Left lung (tissue), 10 donors: Measurements from ENCODE around the gene USP2. TPM values are rescaled to one million over a fixed set of nuclear protein-coding genes. Genes with fewer than 3 reads are reported as not detected.
"Not testable (repeated sequence)": the region's sequence is repeated elsewhere in the genome, so short reads cannot be mapped to it uniquely, and the experiment has no call there.

Experiments
- ATAC-seq: fragments of 200-7000 bp; cut with Tn5 transposase; one replicate; pipeline ENCODE4 v1.9.1; 2020; ENCODE audit warnings: moderate library complexity
- DNase-seq, 4 donors: peaks; one replicate each; pipeline ENCODE4 v3.0.0-alpha.2; 2013 to 2020
- H3K27ac ChIP-seq, 2 donors: fragments of 200-600 bp; sonication (generic) in 1 of 2; one replicate each; pipeline versions ENCODE4 v1.5.0 to v1.8.0; 2020 to 2021
- H3K27me3 ChIP-seq, 2 donors: fragments of 200-600 bp; sonication (generic) in 1 of 2; one replicate each; pipeline versions ENCODE4 v1.5.0 to v1.8.0; 2020 to 2021
- H3K36me3 ChIP-seq, 2 donors: fragments of 200-600 bp; sonication (generic) in 1 of 2; one replicate each; pipeline versions ENCODE4 v1.5.0 to v1.8.0; 2020 to 2021
- H3K4me1 ChIP-seq, 2 donors: fragments of 200-600 bp; one replicate each; pipeline ENCODE4 v1.8.0; 2021
- H3K4me3 ChIP-seq, 2 donors: fragments of 200-600 bp; sonication (generic) in 1 of 2; one replicate each; pipeline versions ENCODE4 v1.5.0 to v1.8.0; 2020 to 2021; ENCODE audit warnings: mild to moderate bottlenecking in 1 of 2
- H3K9me3 ChIP-seq, 2 donors: fragments of 200-600 bp; sonication (generic) in 1 of 2; one replicate each; pipeline versions ENCODE4 v1.5.0 to v1.8.0; 2020 to 2021
- CTCF ChIP-seq, 2 donors: fragments of 200-600 bp; sonication (generic) in 1 of 2; IDR thresholded peaks; one replicate each; pipeline versions ENCODE4 v1.5.0 to v1.8.0; 2021; ENCODE audit warnings: antibody characterized with exemption in 2 of 2
- intact Hi-C, 2 donors: fragments of 100-400 bp; cut with DNase I; formaldehyde crosslinking; loops; one replicate each; pipeline versions ENCODE4 v1.11.2 to v1.14.2; 2022
- polyA plus RNA-seq, 6 donors: library from polyadenylated mRNA; unstranded; fragments of 120-200 nt; gene quantifications; one replicate each; pipeline ENCODE4 v1.2.1, GENCODE V29; 2013; ENCODE audit not compliant: insufficient read length in 6 of 6
- total RNA-seq, 2 donors: library from RNA; stranded (reverse); fragmentation: NEBNext Ultra II Directional; extraction: Animal tissue kit (Norgen Biotek cat#: 25700); gene quantifications; one replicate each; pipeline ENCODE4 v1.2.1, GENCODE V29; 2021
- donor health status: DM: no; HTN: yes; CAD: no.
- donor health status: DM: no; HTN: no; CAD: no.

The USP2 gene
- total and polyA plus RNA-seq, 8 donors: 2.4 to 5.9 (median 3.4) TPM

GRCh38 chr11:119396835-119397234, 15.3 kb upstream of the USP2 start:
- intact Hi-C loops: no loop called here
- H3K4me3 ChIP-seq: no peak overlapping the region
- H3K36me3 ChIP-seq: no peaks in the 10 kb centered on the region
- no peak for DNase-seq
- no peaks in the 10 kb centered on the region for H3K4me1 ChIP-seq
- TF ChIP-seq CTCF (IDR thresholded peaks at IDR 0.05): no peak
- H3K27ac ChIP-seq: no peak overlapping the region
- H3K9me3 ChIP-seq: peaks cover 0 to 37% of the 10 kb centered on the region in 2 donors
- H3K27me3 ChIP-seq: peaks cover 0 to 9% of the 10 kb centered on the region in 2 donors
- no peak for ATAC-seq

GRCh38 chr11:119391275-119391674, 9.8 kb upstream of the USP2 start:
- H3K4me1 ChIP-seq: no peaks in the 10 kb centered on the region
- no peak for ATAC-seq
- no peaks in the 10 kb centered on the region for H3K36me3 ChIP-seq

GRCh38 chr11:119389611-119390254, 8.2 kb upstream of the USP2 start:
- Histone ChIP-seq H3K9me3 (no peaks in the 10 kb centered on the region), H3K36me3 (no peaks in the 10 kb centered on the region), H3K4me1 (no peaks in the 10 kb centered on the region), H3K4me3 (no peak overlapping the region), H3K27ac (no peak overlapping the region), H3K27me3 (peaks cover 0 to 3% of the 10 kb centered on the region in 2 donors)
- intact Hi-C loops: no loop called here
- DNase-seq: no peak
- no peak for ATAC-seq
- TF ChIP-seq CTCF (IDR thresholded peaks at IDR 0.05): no peak

More at GRCh38 chr11:119391275-119391674, 9.8 kb upstream of the USP2 start:
- H3K27me3 ChIP-seq: peaks cover 0 to 9% of the 10 kb centered on the region in 2 donors
- DNase-seq: no peak
- intact Hi-C loops: no loop called here
- no peaks in the 10 kb centered on the region for H3K9me3 ChIP-seq
- no peak overlapping the region for H3K27ac ChIP-seq
- TF ChIP-seq CTCF (IDR thresholded peaks at IDR 0.05): no peak
- no peak overlapping the region for H3K4me3 ChIP-seq

- H3K9me3 ChIP-seq: no peaks in the 10 kb centered on the region
- intact Hi-C loops: no loop called here
- no peak for DNase-seq
- no peak for TF ChIP-seq CTCF (IDR thresholded peaks at IDR 0.05)
- H3K4me3 ChIP-seq: no peak overlapping the region
- no peak overlapping the region for H3K27ac ChIP-seq
- no peaks in the 10 kb centered on the region for H3K27me3 ChIP-seq
- no peaks in the 10 kb centered on the region for H3K36me3 ChIP-seq
- H3K4me1 ChIP-seq: no peaks in the 10 kb centered on the region
- ATAC-seq: no peak
These were observed 6.6 kb upstream of the USP2 start for GRCh38 chr11:119388103-119388502.

GRCh38 chr11:119384332-119384731, 2.8 kb upstream of the USP2 start:
- intact Hi-C loops: no loop called here
- ATAC-seq: no peak
- Histone ChIP-seq H3K36me3 (no peaks in the 10 kb centered on the region), H3K27ac (no peak overlapping the region), H3K4me1 (peaks cover 4 to 15% of the 10 kb centered on the region in 2 donors), H3K9me3 (no peaks in the 10 kb centered on the region), H3K4me3 (no peak overlapping the region), H3K27me3 (peaks cover 0 to 12% of the 10 kb centered on the region in 2 donors)
- DNase-seq: no peak
- TF ChIP-seq CTCF (IDR thresholded peaks at IDR 0.05): no peak

GRCh38 chr11:119382513-119382912, 1.0 kb upstream of the USP2 start:
- intact Hi-C loops: not testable (repeated sequence)
- H3K4me3 ChIP-seq: peak overlapping the region in 1 of 2 donors; percentile 43

More at GRCh38 chr11:119382513-119382912, 1.0 kb upstream of the USP2 start:
- not testable (repeated sequence) for DNase-seq, H3K9me3 ChIP-seq, ATAC-seq, H3K36me3 ChIP-seq, H3K27ac ChIP-seq
- peaks cover 0 to 12% of the 10 kb centered on the region in 2 donors for H3K27me3 ChIP-seq
- peaks cover 4 to 15% of the 10 kb centered on the region in 2 donors for H3K4me1 ChIP-seq
